Lower lobe of right lung (tissue), 2 donors: ENCODE results near the gene RHOU. TPM values are rescaled to one million over a fixed set of nuclear protein-coding genes. Genes with fewer than 3 reads are reported as not detected.
A peak's percentile ranks its signal among the peaks of the same experiment; 100 is the strongest.

Source experiments
- ATAC-seq, 2 donors: fragments of 200-7000 bp; cut with Tn5 transposase; one replicate each; pipeline ENCODE4 v1.9.1; 2020 to 2022; ENCODE audit warnings: mild to moderate bottlenecking in 2 of 2, moderate library complexity in 2 of 2
- DNase-seq: peaks from one replicate; pipeline ENCODE4 v3.0.0-alpha.2; 2020
- H3K27ac ChIP-seq: fragments of 200-600 bp; one replicate; pipeline ENCODE4 v1.8.0; 2022
- H3K27me3 ChIP-seq: fragments of 200-600 bp; one replicate; pipeline ENCODE4 v1.8.0; 2022; ENCODE audit warnings: low read depth
- H3K36me3 ChIP-seq: fragments of 200-600 bp; one replicate; pipeline ENCODE4 v1.8.0; 2022; ENCODE audit warnings: mild to moderate bottlenecking
- H3K4me1 ChIP-seq: fragments of 200-600 bp; one replicate; pipeline ENCODE4 v1.8.0; 2022
- H3K4me3 ChIP-seq: fragments of 200-600 bp; one replicate; pipeline ENCODE4 v1.8.0; 2022; ENCODE audit warnings: mild to moderate bottlenecking
- H3K9me3 ChIP-seq: fragments of 200-600 bp; one replicate; pipeline ENCODE4 v1.8.0; 2022
- intact Hi-C: fragments of 100-400 bp; cut with DNase I; formaldehyde crosslinking; loops from one replicate; pipeline ENCODE4 v1.11.0; 2022
- total RNA-seq: library from RNA; stranded (reverse); fragmentation: NEBNext Ultra II Directional; extraction: Animal tissue kit (Norgen Biotek cat#: 25700); gene quantifications from one replicate; pipeline ENCODE4 v1.2.1, GENCODE V29; 2021
- TF ChIP-seq, protein P1 (sequence below): fragments of 200-600 bp; IDR thresholded peaks from one replicate; pipeline ENCODE4 v1.8.0; 2022; ENCODE audit warnings: antibody characterized with exemption, mild to moderate bottlenecking
- donor health status: DM: no; HTN: yes; CAD: no; lungs with severe emphysema.

Gene RHOU
- total RNA-seq, 1 donor from 2014 or later: 22.9 TPM

DNA sequence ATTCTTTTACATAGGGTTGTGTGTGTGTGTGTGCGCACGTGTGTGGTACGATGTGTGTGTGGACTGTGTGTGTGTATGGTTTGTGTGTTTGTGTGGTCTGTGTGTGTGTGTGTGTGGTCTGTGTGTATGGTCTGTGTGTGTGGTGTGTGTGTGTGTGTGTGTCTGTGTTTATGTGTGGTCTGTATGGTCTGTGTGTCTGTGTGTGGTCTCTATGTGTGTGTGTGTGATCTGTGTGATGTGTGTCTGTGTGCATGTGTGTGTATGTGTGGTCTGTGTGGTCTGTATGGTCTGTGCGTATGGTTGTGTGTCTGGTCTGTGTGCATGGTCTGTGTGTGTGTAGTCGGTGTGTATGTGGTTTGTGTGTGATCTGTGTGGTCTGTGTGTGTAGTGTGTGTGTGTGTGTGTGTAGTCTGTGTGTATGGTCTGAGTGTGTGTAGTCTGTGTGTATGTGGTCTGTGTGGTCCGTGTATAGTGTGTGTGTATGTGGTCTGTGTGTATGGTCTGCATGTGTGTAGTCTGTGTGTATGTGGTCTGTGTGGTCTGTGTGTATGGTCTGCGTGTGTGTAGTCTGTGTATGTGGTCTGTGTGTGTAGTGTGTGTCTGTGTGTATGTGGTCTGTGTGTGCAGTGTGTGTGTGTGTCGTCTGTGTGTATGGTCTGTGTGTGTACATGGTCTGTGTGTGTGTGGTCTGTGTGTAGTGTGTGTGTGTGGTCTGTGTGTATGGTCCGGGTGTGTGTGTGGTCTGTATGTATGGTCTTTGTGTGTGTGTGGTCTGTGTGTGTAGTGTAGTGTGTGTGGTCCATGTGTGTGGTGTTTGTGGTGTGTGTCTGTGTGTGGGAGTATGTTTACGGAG, 46.8 kb downstream of the RHOU start:
- H3K27ac ChIP-seq: no peak overlapping the region
- TF ChIP-seq, protein P1, sequence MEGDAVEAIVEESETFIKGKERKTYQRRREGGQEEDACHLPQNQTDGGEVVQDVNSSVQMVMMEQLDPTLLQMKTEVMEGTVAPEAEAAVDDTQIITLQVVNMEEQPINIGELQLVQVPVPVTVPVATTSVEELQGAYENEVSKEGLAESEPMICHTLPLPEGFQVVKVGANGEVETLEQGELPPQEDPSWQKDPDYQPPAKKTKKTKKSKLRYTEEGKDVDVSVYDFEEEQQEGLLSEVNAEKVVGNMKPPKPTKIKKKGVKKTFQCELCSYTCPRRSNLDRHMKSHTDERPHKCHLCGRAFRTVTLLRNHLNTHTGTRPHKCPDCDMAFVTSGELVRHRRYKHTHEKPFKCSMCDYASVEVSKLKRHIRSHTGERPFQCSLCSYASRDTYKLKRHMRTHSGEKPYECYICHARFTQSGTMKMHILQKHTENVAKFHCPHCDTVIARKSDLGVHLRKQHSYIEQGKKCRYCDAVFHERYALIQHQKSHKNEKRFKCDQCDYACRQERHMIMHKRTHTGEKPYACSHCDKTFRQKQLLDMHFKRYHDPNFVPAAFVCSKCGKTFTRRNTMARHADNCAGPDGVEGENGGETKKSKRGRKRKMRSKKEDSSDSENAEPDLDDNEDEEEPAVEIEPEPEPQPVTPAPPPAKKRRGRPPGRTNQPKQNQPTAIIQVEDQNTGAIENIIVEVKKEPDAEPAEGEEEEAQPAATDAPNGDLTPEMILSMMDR: no peak
- peak in 1 of 2 donors; percentile 18 for ATAC-seq

DNA sequence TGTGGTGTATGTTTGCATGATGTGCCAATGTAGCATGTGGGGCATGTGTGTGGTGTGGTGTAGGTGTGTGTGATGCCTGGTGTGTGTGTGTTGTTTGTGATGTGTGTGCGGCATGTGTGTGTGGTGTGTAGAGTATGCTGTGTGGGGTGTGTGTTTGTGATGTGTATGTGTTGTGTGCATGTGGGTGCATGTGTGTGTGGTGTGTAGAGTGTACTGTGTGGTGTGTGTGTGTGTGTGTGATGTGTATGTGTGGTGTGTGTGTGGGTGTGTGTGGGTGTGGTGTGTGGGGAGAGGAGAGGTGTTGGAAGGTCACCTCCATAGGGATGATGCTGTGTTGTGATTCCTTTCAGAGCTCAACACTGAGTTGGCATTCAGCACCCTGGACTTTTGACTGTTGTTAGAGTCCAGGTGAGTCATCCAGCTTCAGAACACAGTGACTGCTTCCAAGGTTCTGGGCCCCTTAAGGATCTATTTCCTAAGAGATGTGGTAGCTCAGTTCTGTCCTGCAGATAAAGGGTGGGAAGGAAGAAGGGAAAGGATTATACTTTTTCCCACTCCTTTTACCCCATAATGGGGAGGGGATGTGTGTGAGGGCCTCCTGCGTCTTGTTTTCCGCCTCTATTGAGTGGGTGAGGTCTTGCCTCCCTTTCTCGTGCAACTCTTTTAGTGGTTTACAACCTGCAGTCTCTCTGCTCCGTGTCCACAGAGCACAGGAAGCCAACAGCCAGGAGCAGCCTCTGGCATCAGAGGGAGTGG, 47.6 kb downstream of the RHOU start:
- Histone ChIP-seq H3K27me3 (no peaks in the 10 kb centered on the region), H3K27ac (no peak overlapping the region), H3K4me3 (no peak overlapping the region), H3K4me1 (peaks cover 13% of the 10 kb centered on the region), H3K36me3 (no peaks in the 10 kb centered on the region), H3K9me3 (no peaks in the 10 kb centered on the region)
- TF ChIP-seq, protein P1: no peak
- ATAC-seq: peak; percentile 20 to 59
- no peak for DNase-seq
- intact Hi-C loops: no loop called here

More for the DNA sequence above, 46.8 kb downstream of the RHOU start:
- no peaks in the 10 kb centered on the region for H3K9me3 ChIP-seq
- no peak for DNase-seq
- H3K4me3 ChIP-seq: no peak overlapping the region
- intact Hi-C loops: no loop called here
- peaks cover 13% of the 10 kb centered on the region for H3K4me1 ChIP-seq
- no peaks in the 10 kb centered on the region for H3K27me3 ChIP-seq
- no peaks in the 10 kb centered on the region for H3K36me3 ChIP-seq

DNA sequence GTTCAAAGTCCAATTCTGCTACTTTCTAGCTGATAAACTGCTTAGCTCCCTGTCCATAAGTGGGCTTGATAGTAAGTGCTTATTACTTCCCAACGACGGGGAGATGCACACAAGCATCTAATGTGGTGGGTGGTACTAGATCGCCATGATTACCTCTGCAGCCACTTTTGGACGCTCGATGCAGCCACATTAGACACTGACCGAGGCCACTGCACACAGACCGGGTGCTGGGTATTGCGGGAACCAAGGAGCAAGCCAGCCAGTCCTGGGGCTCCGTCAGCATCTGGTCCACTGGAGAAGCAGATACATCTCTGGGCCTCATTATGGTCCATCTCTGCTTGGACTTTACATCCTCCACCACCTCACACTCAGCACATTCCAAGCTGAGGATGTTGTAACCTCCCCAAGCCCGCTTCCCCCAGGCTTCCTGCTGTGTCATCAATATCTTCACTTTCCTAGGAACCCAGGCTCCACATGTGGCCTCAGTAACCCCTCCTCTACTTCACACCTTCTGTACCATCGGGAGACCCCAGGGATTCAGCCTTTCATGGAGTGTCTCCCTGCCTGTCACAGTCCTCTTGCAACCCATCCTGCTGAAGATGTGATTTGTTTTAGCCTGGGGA, 48.2 kb downstream of the RHOU start:
- no peak overlapping the region for H3K27ac ChIP-seq
- intact Hi-C loops: no loop called here

DNA sequence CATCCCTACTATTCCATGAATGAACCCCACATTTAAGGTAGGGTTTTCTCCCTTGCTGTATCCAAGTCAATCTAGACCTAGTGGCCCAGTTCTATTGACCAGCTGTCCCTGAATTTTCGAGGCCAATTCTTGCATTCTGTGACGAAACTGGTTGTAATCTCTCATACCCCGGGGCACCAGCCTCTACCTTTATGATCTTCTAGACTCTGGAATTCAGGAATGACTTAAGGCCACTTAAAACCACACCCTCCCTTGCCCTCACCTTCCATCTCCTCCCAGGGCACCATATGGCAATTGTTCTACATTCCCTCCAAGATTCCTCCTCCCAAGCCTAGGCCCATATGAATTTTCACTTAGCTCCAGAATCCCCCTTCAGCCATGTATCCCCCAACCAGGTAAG, 48.9 kb downstream of the RHOU start:
- Histone ChIP-seq H3K36me3 (no peaks in the 10 kb centered on the region), H3K4me3 (no peak overlapping the region), H3K27ac (no peak overlapping the region), H3K27me3 (no peaks in the 10 kb centered on the region), H3K4me1 (peaks cover 13% of the 10 kb centered on the region), H3K9me3 (no peaks in the 10 kb centered on the region)
- ATAC-seq (no peak), DNase-seq (no peak)
- intact Hi-C loops: no loop called here
- TF ChIP-seq, protein P1: no peak

More for the DNA sequence above, 48.2 kb downstream of the RHOU start:
- DNase-seq (no peak), ATAC-seq (no peak)
- no peaks in the 10 kb centered on the region for H3K9me3 ChIP-seq
- TF ChIP-seq, protein P1: no peak
- H3K4me1 ChIP-seq: peaks cover 13% of the 10 kb centered on the region
- H3K4me3 ChIP-seq: no peak overlapping the region
- no peaks in the 10 kb centered on the region for H3K27me3 ChIP-seq
- no peaks in the 10 kb centered on the region for H3K36me3 ChIP-seq
